GM19452 (cell line): ENCODE results near the gene KLK8.
"Not testable (repeated sequence)": the region's sequence is repeated elsewhere in the genome, so short reads cannot be mapped to it uniquely, and the experiment has no call there.

ENCODE experiments used
- ATAC-seq: cut with Tn5 transposase; IDR thresholded peaks from one replicate; pipeline ENCODE4 v1.9.1; 2021; ENCODE audit not compliant: unreplicated experiment

KLK8 gene

GRCh38 chr19:50984416-50984815 lies 17.0 kb downstream of the KLK8 start:
- ATAC-seq = not testable (repeated sequence)

- no peak for ATAC-seq
These were observed 17.6 kb downstream of the KLK8 start, which contains the start of gene KLK7 for GRCh38 chr19:50983625-50984292. KLK7 (minus strand) TSS chr19:50983917; CDS start chr19:50982399, 1,518 bp downstream.

GRCh38 chr19:50982186-50982585 lies 19.2 kb downstream of the KLK8 start:
- ATAC-seq = no peak

GRCh38 chr19:50981587-50982146 lies 19.7 kb downstream of the KLK8 start:
- ATAC-seq = no peak

- ATAC-seq = no peak
These were observed 21.2 kb downstream of the KLK8 start for GRCh38 chr19:50980208-50980607.

- ATAC-seq = no peak
These were observed 21.6 kb downstream of the KLK8 start for GRCh38 chr19:50979758-50980157.

- ATAC-seq = no peak
These were observed 22.5 kb downstream of the KLK8 start for GRCh38 chr19:50978772-50979390.

GRCh38 chr19:50977626-50978025 lies 23.8 kb downstream of the KLK8 start:
- ATAC-seq = no peak

GRCh38 chr19:50975766-50976165 lies 25.6 kb downstream of the KLK8 start:
- no peak for ATAC-seq

- ATAC-seq = no peak
These were observed 26.5 kb downstream of the KLK8 start for GRCh38 chr19:50974702-50975556.

GRCh38 chr19:50972795-50973376 lies 28.5 kb downstream of the KLK8 start:
- ATAC-seq = no peak

- not testable (repeated sequence) for ATAC-seq
These were observed 31.6 kb downstream of the KLK8 start for GRCh38 chr19:50969810-50970209.

- no peak for ATAC-seq
These were observed 32.0 kb downstream of the KLK8 start, which contains the start of gene KLK6 for GRCh38 chr19:50969413-50969760. KLK6 (minus strand) TSS chr19:50969591; CDS start chr19:50968104, 1,487 bp downstream.

- ATAC-seq = no peak
These were observed 32.5 kb downstream of the KLK8 start for GRCh38 chr19:50968716-50969412.

- ATAC-seq = no peak
These were observed 33.3 kb downstream of the KLK8 start for GRCh38 chr19:50967929-50968715.

GRCh38 chr19:50964266-50964665 lies 37.1 kb downstream of the KLK8 start:
- ATAC-seq = no peak

GRCh38 chr19:50963381-50963780 lies 38.0 kb downstream of the KLK8 start:
- no peak for ATAC-seq

- ATAC-seq = no peak
These were observed 39.2 kb downstream of the KLK8 start for GRCh38 chr19:50962245-50962644.

GRCh38 chr19:50959731-50960500 lies 41.5 kb downstream of the KLK8 start:
- ATAC-seq = no peak
